WTC11 (cell line): ENCODE measurements around the gene SLC5A10.

Source experiments
- TF ChIP-seq, protein P1 (sequence below): sonication (generic); formaldehyde crosslinking; IDR thresholded peaks from 2 replicates; pipeline ENCODE4 v1.8.0; 2022; ENCODE audit warnings: missing genetic modification reagents
- TF ChIP-seq, protein P2 (sequence below): fragments of 200-600 bp; IDR thresholded peaks from 2 replicates; pipeline ENCODE4 v1.8.0; 2022; ENCODE audit warnings: antibody characterized with exemption

DNA sequence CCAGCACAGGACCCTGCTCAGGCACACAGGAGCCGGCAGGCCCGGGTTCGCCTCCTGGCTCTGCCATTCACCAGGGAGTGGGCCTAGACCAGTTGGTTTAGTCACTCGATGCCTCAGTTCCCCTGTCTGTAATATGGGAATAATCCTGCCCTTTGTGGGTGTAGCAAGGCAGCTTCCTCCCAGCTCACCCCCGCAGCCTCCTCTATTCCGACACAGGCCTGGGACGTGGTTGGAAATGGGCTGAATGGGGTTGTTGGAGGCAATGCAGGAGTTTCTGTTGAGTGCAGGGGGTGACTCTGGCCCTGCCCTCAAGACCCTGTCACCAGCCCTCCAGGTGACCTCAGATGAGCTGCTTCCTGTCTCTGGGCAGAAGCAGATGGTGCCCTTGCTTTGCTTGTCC lies 19.8 kb downstream of the SLC5A10 start:
- TF ChIP-seq, protein P1, sequence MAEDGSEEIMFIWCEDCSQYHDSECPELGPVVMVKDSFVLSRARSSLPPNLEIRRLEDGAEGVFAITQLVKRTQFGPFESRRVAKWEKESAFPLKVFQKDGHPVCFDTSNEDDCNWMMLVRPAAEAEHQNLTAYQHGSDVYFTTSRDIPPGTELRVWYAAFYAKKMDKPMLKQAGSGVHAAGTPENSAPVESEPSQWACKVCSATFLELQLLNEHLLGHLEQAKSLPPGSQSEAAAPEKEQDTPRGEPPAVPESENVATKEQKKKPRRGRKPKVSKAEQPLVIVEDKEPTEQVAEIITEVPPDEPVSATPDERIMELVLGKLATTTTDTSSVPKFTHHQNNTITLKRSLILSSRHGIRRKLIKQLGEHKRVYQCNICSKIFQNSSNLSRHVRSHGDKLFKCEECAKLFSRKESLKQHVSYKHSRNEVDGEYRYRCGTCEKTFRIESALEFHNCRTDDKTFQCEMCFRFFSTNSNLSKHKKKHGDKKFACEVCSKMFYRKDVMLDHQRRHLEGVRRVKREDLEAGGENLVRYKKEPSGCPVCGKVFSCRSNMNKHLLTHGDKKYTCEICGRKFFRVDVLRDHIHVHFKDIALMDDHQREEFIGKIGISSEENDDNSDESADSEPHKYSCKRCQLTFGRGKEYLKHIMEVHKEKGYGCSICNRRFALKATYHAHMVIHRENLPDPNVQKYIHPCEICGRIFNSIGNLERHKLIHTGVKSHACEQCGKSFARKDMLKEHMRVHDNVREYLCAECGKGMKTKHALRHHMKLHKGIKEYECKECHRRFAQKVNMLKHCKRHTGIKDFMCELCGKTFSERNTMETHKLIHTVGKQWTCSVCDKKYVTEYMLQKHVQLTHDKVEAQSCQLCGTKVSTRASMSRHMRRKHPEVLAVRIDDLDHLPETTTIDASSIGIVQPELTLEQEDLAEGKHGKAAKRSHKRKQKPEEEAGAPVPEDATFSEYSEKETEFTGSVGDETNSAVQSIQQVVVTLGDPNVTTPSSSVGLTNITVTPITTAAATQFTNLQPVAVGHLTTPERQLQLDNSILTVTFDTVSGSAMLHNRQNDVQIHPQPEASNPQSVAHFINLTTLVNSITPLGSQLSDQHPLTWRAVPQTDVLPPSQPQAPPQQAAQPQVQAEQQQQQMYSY (CRISPR knock-in tag) = no peak
- TF ChIP-seq, protein P2, sequence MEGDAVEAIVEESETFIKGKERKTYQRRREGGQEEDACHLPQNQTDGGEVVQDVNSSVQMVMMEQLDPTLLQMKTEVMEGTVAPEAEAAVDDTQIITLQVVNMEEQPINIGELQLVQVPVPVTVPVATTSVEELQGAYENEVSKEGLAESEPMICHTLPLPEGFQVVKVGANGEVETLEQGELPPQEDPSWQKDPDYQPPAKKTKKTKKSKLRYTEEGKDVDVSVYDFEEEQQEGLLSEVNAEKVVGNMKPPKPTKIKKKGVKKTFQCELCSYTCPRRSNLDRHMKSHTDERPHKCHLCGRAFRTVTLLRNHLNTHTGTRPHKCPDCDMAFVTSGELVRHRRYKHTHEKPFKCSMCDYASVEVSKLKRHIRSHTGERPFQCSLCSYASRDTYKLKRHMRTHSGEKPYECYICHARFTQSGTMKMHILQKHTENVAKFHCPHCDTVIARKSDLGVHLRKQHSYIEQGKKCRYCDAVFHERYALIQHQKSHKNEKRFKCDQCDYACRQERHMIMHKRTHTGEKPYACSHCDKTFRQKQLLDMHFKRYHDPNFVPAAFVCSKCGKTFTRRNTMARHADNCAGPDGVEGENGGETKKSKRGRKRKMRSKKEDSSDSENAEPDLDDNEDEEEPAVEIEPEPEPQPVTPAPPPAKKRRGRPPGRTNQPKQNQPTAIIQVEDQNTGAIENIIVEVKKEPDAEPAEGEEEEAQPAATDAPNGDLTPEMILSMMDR = no peak
